HepG2 (cell line): ENCODE data around the gene MICAL3. TPM values are rescaled to one million over a fixed set of nuclear protein-coding genes. Genes with fewer than 3 reads are reported as not detected.
A peak's percentile ranks its signal among the peaks of the same experiment; 100 is the strongest.

Experiments
- BORCS8-MEF2B ChIP-seq: sonication (generic); formaldehyde crosslinking; IDR thresholded peaks from 2 replicates; pipeline ENCODE4 v1.8.0; 2022; ENCODE audit warnings: mild to moderate bottlenecking, missing genetic modification reagents
- HNF1B ChIP-seq: sonication (generic); formaldehyde crosslinking; IDR thresholded peaks from 2 replicates; pipeline ENCODE4 v1.5.1; 2020; ENCODE audit warnings: mild to moderate bottlenecking, moderate library complexity, missing genetic modification reagents
- KLF12 ChIP-seq: sonication (generic); formaldehyde crosslinking; IDR thresholded peaks from 2 replicates; pipeline ENCODE4 v1.4.0; 2020; ENCODE audit warnings: missing genetic modification reagents, borderline replicate concordance
- LRRFIP1 ChIP-seq: sonication (generic); formaldehyde crosslinking; conservative IDR thresholded peaks from 2 replicates; pipeline ENCODE4 v1.4.0; 2020; ENCODE audit warnings: missing genetic modification reagents
- MATR3 ChIP-seq: sonication (generic); formaldehyde crosslinking; IDR thresholded peaks from 2 replicates; pipeline ENCODE4 v1.4.0; 2020; ENCODE audit warnings: missing genetic modification reagents
- MIER2 ChIP-seq: IDR thresholded peaks from 2 replicates; pipeline ENCODE4 v1.6.1; 2016; ENCODE audit warnings: missing biosample characterization, missing genetic modification reagents
- NONO ChIP-seq, 2 experiments: fragments of 450-650 bp in 1 of 2; sonication (generic) in 1 of 2; formaldehyde crosslinking in 1 of 2; IDR thresholded peaks in 1 of 2; conservative IDR thresholded peaks in 1 of 2; 2 replicates each; pipeline versions ENCODE4 v1.6.1 to v1.8.0; 2017 to 2022; ENCODE audit warnings: mild to moderate bottlenecking in 1 of 2, missing genetic modification reagents in 1 of 2, moderate library complexity in 1 of 2
- NR1H2 ChIP-seq: sonication (generic); formaldehyde crosslinking; IDR thresholded peaks from 2 replicates; pipeline ENCODE4 v1.8.1; 2022; ENCODE audit warnings: low read depth, missing genetic modification reagents, borderline replicate concordance
- PHF21A ChIP-seq: sonication (generic); formaldehyde crosslinking; IDR thresholded peaks from 2 replicates; pipeline ENCODE4 v1.5.0; 2020; ENCODE audit warnings: mild to moderate bottlenecking, missing genetic modification reagents
- SALL1 ChIP-seq: sonication (generic); formaldehyde crosslinking; IDR thresholded peaks from 2 replicates; pipeline ENCODE4 v1.8.0; 2022; ENCODE audit warnings: mild to moderate bottlenecking, missing genetic modification reagents
- XBP1 ChIP-seq: sonication (generic); formaldehyde crosslinking; IDR thresholded peaks from 2 replicates; pipeline ENCODE4 v1.5.0; 2020; ENCODE audit warnings: missing genetic modification reagents
- ZBTB8A ChIP-seq: sonication (generic); formaldehyde crosslinking; IDR thresholded peaks from 2 replicates; pipeline ENCODE4 v1.4.0; 2020; ENCODE audit warnings: mild to moderate bottlenecking, low read depth, missing genetic modification reagents, borderline replicate concordance
- ZNF232 ChIP-seq: sonication (generic); formaldehyde crosslinking; IDR thresholded peaks from 2 replicates; pipeline ENCODE4 v1.4.0; 2020; ENCODE audit warnings: missing genetic modification reagents, borderline replicate concordance
- ZNF513 ChIP-seq: sonication (generic); formaldehyde crosslinking; conservative IDR thresholded peaks from 2 replicates; pipeline ENCODE4 v1.5.0; 2020; ENCODE audit warnings: missing genetic modification reagents
- ZNF567 ChIP-seq: sonication (generic); formaldehyde crosslinking; IDR thresholded peaks from 2 replicates; pipeline ENCODE4 v1.8.1; 2023; ENCODE audit warnings: mild to moderate bottlenecking, missing genetic modification reagents, borderline replicate concordance
- polyA plus RNA-seq, 8 experiments: library from polyadenylated mRNA; depleted of rRNA in 3 of 8; stranded (reverse) in 7 of 8; unstranded in 1 of 8; fragments of >200 nt; fragmentation: Illumina TruSeq in 4 of 8; extraction: Trizol in 4 of 8; gene quantifications; 2 replicates each; pipeline versions ENCODE4 v1.2.1 to v1.2.3, GENCODE V29; 2011 to 2016; ENCODE audit warnings: low read depth in 4 of 8, missing spikeins in 1 of 8, mixed read lengths in 1 of 8; ENCODE audit not compliant: insufficient read depth in 1 of 8
- total RNA-seq, 5 experiments: library from RNA; depleted of rRNA; stranded (reverse); fragments of >200 nt; fragmentation: Illumina TruSeq; extraction: Trizol; gene quantifications; 2 replicates each; pipeline ENCODE4 v1.2.3, GENCODE V29; 2016; ENCODE audit warnings: low read depth in 1 of 5
- TF ChIP-seq, protein P1 (sequence below): sonication (generic); formaldehyde crosslinking; IDR thresholded peaks from 2 replicates; pipeline ENCODE4 v1.4.0; 2020; ENCODE audit warnings: mild to moderate bottlenecking, missing genetic modification reagents
- TF ChIP-seq, protein P2 (sequence below), 2 experiments: sonication (generic) in 1 of 2; formaldehyde crosslinking in 1 of 2; IDR thresholded peaks; 2 replicates each; pipeline versions ENCODE4 v1.4.0 to v1.6.1; 2018 to 2020; ENCODE audit warnings: missing genetic modification reagents in 2 of 2, borderline replicate concordance in 1 of 2, low read depth in 1 of 2, mild to moderate bottlenecking in 1 of 2, missing biosample characterization in 1 of 2
- TF ChIP-seq, protein P3 (sequence below): IDR thresholded peaks from 2 replicates; pipeline ENCODE4 v1.6.1; 2016; ENCODE audit warnings: control low read depth

Gene MICAL3
- total and polyA plus RNA-seq, 2 of the 13 experiments (the other 11 are each of a cell fraction or from before 2014, with no cell fraction given) = 5.3 to 12.5 TPM

- no peak for TF ChIP-seq ZBTB8A (CRISPR knock-in tag)
- TF ChIP-seq ZNF232 (CRISPR knock-in tag) = no peak
- TF ChIP-seq, protein P1, sequence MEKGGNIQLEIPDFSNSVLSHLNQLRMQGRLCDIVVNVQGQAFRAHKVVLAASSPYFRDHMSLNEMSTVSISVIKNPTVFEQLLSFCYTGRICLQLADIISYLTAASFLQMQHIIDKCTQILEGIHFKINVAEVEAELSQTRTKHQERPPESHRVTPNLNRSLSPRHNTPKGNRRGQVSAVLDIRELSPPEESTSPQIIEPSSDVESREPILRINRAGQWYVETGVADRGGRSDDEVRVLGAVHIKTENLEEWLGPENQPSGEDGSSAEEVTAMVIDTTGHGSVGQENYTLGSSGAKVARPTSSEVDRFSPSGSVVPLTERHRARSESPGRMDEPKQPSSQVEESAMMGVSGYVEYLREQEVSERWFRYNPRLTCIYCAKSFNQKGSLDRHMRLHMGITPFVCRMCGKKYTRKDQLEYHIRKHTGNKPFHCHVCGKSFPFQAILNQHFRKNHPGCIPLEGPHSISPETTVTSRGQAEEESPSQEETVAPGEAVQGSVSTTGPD = no peak
- peak; percentile 86 for TF ChIP-seq PHF21A (CRISPR knock-in tag)
- TF ChIP-seq MATR3 = no peak
- no peak for TF ChIP-seq BORCS8-MEF2B
- TF ChIP-seq ZNF567 (CRISPR knock-in tag) = no peak
- no peak for TF ChIP-seq ZNF513
- 0 out of 2 replicates have a peak, but pooled peaks have one; percentile 44 for TF ChIP-seq XBP1 (CRISPR knock-in tag)
- TF ChIP-seq LRRFIP1 = no peak
- no peak for TF ChIP-seq NONO (IDR thresholded peaks at IDR 0.05)
- TF ChIP-seq NONO (CRISPR knock-in tag; conservative IDR thresholded peaks at IDR 0.05) = no peak; the same call in 1 of the 2 replicates
- no peak for TF ChIP-seq MIER2 (CRISPR knock-in tag)
- TF ChIP-seq KLF12 (CRISPR knock-in tag) = no peak
- TF ChIP-seq, protein P2, sequence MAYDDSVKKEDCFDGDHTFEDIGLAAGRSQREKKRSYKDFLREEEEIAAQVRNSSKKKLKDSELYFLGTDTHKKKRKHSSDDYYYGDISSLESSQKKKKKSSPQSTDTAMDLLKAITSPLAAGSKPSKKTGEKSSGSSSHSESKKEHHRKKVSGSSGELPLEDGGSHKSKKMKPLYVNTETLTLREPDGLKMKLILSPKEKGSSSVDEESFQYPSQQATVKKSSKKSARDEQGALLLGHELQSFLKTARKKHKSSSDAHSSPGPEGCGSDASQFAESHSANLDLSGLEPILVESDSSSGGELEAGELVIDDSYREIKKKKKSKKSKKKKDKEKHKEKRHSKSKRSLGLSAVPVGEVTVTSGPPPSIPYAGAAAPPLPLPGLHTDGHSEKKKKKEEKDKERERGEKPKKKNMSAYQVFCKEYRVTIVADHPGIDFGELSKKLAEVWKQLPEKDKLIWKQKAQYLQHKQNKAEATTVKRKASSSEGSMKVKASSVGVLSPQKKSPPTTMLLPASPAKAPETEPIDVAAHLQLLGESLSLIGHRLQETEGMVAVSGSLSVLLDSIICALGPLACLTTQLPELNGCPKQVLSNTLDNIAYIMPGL (CRISPR knock-in tag; IDR thresholded peaks at IDR 0.05; ENCODE audit: borderline replicate concordance in 1 of 2, low read depth in 1 of 2) = no peak
- peak; percentile 79 for TF ChIP-seq SALL1
- TF ChIP-seq HNF1B (CRISPR knock-in tag) = no peak
- TF ChIP-seq, protein P3, sequence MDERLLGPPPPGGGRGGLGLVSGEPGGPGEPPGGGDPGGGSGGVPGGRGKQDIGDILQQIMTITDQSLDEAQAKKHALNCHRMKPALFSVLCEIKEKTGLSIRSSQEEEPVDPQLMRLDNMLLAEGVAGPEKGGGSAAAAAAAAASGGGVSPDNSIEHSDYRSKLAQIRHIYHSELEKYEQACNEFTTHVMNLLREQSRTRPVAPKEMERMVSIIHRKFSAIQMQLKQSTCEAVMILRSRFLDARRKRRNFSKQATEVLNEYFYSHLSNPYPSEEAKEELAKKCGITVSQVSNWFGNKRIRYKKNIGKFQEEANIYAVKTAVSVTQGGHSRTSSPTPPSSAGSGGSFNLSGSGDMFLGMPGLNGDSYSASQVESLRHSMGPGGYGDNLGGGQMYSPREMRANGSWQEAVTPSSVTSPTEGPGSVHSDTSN = no peak
- TF ChIP-seq NR1H2 (CRISPR knock-in tag) = no peak
Observed at GRCh38 chr22:17972385-17973191, 51.8 kb downstream of the MICAL3 start (continued).
